ENCODE measurements around the gene TNNI3. TPM values are rescaled to one million over a fixed set of nuclear protein-coding genes. Genes with fewer than 3 reads are reported as not detected.
"Not testable (repeated sequence)": the region's sequence is repeated elsewhere in the genome, so short reads cannot be mapped to it uniquely, and the experiment has no call there.

TNNI3 gene
- total RNA-seq, 8 experiments from 2014 or later = 2.9 to 8.5 (median 3.2) TPM; not detected in 1

GRCh38 chr19:55179606-55180484, 22.3 kb upstream of the TNNI3 start, which contains the start of gene SYT5:
SYT5 (minus strand) TSS chr19:55180289; CDS start chr19:55179041, 1,248 bp downstream.
- peaks cover 11 to 15% of the 10 kb centered on the region in 2 donors for H3K4me1 ChIP-seq (replicated peaks in 1 of 2)
- peak within 1 kb of the TSS; percentile 47 to 67 (median 59) for H3K4me3 ChIP-seq
- in situ Hi-C loops (cut with MboI; ENCODE audit: low pct_unique_long_range_greater_than_20kb in 2 of 9, low sequenced_read_pairs in 9 of 9, unreplicated experiment in 9 of 9) = no loop called here
- peak within 1 kb of the TSS; percentile 86 to 89 for H3K27ac ChIP-seq
- ATAC-seq (replicated peaks in 6 of 8) = peak; percentile 47 to 70 (median 63)
- 0 to 18% (median 0%) methylated on average over 1 to 9 of the region's 68 CpGs; no CpG with 5 or more reads in 5 of the 10 experiments for WGBS, 10 experiments

DNA sequence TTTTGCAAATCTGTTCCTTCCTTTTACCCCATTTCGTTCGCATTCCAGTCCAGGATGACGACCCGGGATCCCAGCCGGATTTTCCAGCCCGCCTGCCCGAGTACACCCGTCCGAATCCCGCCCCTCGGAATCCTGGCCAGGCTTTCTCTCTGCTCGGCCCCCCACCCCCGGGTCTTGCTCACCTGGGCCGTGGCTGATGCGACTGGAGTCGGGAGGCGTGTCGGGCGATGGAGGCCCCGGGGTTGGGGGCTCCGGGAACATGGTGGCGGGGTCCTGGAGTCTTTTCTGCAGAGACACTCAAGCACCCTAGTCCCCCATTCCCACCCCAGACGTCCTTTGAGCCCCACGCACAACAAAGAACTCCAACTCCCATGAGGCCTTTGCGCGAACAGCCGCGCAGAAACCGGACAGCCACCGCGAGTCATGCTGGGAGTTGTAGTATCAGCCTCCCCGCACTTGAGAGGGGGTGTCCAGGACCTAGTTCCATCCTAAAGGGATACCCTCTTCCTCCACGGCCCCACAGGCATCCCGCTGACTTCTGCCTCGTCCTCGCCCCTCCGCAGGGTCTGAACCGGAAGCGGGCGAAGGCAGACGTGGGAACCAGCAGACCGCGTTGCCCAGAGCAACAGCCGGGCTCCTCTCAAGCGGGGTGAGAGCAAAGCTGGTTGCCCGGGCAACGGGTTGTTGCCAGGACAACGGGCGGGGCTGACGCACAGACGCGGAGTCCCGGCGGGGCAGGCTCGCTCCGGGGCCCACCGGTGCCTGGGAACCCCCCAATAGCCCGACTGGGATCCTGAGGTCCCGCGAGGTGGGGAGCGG, 21.5 kb upstream of the TNNI3 start:
- H3K27ac ChIP-seq = peak overlapping the region; percentile 86 to 89
- in situ Hi-C loops (cut with MboI; ENCODE audit: low pct_unique_long_range_greater_than_20kb in 2 of 9, low sequenced_read_pairs in 9 of 9, unreplicated experiment in 9 of 9) = no loop called here
- 2 to 80% (median 26%) methylated on average over 1 to 20 of the region's 61 CpGs; no CpG with 5 or more reads in 2 of the 10 experiments for WGBS, 10 experiments

GRCh38 chr19:55176076-55176475, 18.5 kb upstream of the TNNI3 start:
- 0 to 40% (median 11%) methylated on average over 1 to 2 of the region's 2 CpGs; no CpG with 5 or more reads in 6 of the 10 experiments for WGBS, 10 experiments
- no peak for ATAC-seq (replicated peaks in 6 of 8)
- Histone ChIP-seq H3K4me3 (no peak overlapping the region), H3K27ac (no peak overlapping the region), H3K4me1 (replicated peaks in 1 of 2) (peaks cover 22 to 23% of the 10 kb centered on the region in 2 donors)
- in situ Hi-C loops (cut with MboI; ENCODE audit: low pct_unique_long_range_greater_than_20kb in 2 of 9, low sequenced_read_pairs in 9 of 9, unreplicated experiment in 9 of 9) = no loop called here

More for the DNA sequence above, 21.5 kb upstream of the TNNI3 start:
- Histone ChIP-seq H3K4me3 (peak overlapping the region; percentile 47 to 67 (median 59)), H3K4me1 (replicated peaks in 1 of 2) (peaks cover 18% of the 10 kb centered on the region in 2 donors)
- ATAC-seq (replicated peaks in 6 of 8) = peak; percentile 63 to 83 (median 78)

DNA sequence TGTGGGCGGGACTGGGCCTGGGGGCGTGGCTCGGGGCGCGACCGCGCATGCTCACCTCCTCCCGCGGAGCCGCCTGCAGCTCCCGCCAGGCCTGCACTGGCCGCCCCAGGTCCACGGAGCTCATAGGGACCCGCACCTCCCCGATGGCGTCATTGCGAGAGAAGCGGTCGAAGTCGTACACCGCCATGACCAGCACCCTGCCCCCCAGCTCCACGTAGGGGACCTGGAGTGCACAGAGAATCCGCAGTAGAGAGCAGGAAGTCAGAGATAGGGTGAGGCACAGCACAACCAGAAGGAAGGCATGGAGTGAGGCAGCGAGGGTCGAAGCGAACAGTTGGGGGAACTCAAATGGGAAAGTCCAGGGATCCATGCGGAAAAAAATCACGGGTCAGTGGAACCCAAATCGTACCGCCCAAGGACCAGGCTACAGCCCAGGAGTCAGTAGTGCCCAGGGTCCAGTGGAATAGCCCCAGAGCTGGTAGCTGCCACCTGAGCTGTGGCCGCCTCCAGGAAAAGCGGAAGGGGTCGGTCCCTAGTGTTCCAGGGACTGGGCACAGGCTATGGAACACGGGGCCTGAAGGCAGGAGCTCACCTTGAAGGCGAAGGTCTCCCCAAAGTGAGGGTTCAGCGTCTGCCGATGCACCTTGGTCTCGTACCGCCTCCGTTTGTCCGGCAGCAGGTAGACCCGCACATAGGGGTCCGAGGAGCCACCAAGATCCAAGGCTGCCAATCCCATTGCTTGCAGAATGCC, 17.8 kb upstream of the TNNI3 start:
- in situ Hi-C loops (cut with MboI; ENCODE audit: low pct_unique_long_range_greater_than_20kb in 2 of 9, low sequenced_read_pairs in 9 of 9, unreplicated experiment in 9 of 9) = no loop called here
- no peak overlapping the region for H3K27ac ChIP-seq
- H3K4me1 ChIP-seq (replicated peaks in 1 of 2) = peaks cover 20% of the 10 kb centered on the region in 2 donors
- peak in 2 of 8 experiments; percentile 4 to 7 for ATAC-seq (replicated peaks in 6 of 8)
- no peak overlapping the region for H3K4me3 ChIP-seq
- 52 to 98% (median 73%) methylated on average over 2 to 11 of the region's 43 CpGs; no CpG with 5 or more reads in 3 of the 10 experiments for WGBS, 10 experiments

- ATAC-seq (replicated peaks in 6 of 8) = no peak
- peaks cover 17 to 18% of the 10 kb centered on the region in 2 donors for H3K4me1 ChIP-seq (replicated peaks in 1 of 2)
- in situ Hi-C loops (cut with MboI; ENCODE audit: low pct_unique_long_range_greater_than_20kb in 2 of 9, low sequenced_read_pairs in 9 of 9, unreplicated experiment in 9 of 9) = no loop called here
- H3K4me3 ChIP-seq = peak overlapping the region in 2 of 5 donors; percentile 11 to 28
- H3K27ac ChIP-seq = no peak overlapping the region
- WGBS, 10 experiments = 35 to 82% (median 63%) methylated on average over 2 to 4 of the region's 21 CpGs; no CpG with 5 or more reads in 4 of the 10 experiments
Observed at GRCh38 chr19:55174425-55175116, 17.0 kb upstream of the TNNI3 start.

DNA sequence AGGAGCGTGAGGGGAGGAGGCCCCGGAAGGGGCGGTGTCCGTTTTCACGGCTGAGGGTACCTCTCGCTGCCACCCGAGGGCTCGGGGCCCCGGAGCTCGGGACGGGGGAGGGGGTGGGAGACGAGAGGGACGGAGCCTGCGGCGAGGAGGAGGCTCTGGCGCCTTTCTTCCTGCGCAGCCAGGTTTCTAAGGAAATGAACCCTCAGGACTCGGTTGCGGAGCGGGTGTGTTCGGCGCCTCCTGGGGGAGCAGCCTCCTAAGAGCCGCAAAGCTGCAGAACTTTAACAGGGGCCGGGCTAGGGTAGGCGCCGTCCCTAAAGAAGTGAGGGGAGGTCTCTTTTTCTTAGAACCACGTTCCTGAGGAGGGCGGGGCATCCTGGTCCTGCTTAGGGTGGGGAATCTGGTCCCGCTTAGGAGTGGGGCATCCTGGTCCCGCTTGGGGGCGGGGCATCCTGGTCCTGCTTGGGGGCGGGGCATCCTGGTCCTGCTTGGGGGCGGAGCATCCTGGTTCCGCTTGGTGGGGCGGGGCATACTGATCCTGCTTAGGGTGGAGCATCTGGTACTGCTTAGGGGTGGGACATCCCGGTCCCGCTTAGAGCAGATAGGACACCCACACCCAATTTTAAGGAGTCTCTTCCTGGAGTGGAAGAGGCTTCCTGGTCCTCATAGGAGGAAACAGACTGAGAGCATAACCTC, 16.3 kb upstream of the TNNI3 start:
- ATAC-seq (replicated peaks in 6 of 8) = peak; percentile 45 to 77 (median 58)
- WGBS, 10 experiments = no CpG with 5 or more reads among the region's 37 CpGs

DNA sequence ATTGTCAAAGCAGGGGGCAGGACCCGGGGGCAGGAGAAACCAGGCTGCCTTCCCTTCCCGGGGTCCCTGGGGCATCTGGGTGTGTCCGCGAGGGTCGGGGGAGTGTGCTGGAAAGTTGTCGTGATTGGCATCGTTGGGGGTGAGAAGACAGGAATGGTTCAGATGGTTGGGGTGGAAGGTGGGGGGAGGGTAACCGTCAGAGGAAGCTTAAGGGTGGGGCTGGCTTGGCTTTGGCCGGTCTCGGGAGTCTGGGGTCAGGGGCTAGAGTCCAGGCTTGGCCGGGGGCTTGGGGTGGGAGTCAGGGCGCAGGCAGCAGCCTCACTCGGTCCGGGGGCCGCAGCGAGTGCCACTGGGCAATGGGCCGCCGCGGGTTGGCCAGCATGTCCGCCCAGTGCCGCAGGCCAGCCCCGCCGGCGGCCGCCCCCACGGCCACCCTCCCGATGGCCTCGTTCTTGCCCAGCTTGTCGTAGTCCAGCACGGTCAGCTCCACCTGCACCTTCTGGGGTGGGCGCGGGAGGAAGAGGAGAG, 15.7 kb upstream of the TNNI3 start:
- in situ Hi-C loops (cut with MboI; ENCODE audit: low pct_unique_long_range_greater_than_20kb in 2 of 9, low sequenced_read_pairs in 9 of 9, unreplicated experiment in 9 of 9) = no loop called here
- H3K4me3 ChIP-seq = peak overlapping the region in 4 of 5 donors; percentile 17 to 32 (median 23)
- WGBS, 10 experiments = no CpG with 5 or more reads among the region's 32 CpGs
- H3K27ac ChIP-seq = peak overlapping the region in 1 of 2 donors; percentile 32
- H3K4me1 ChIP-seq (replicated peaks in 1 of 2) = peaks cover 14 to 15% of the 10 kb centered on the region in 2 donors
- ATAC-seq (replicated peaks in 6 of 8) = peak in 3 of 8 experiments; percentile 1 to 8 (median 8)

More for the DNA sequence above, 16.3 kb upstream of the TNNI3 start:
- in situ Hi-C loops (cut with MboI; ENCODE audit: low pct_unique_long_range_greater_than_20kb in 2 of 9, low sequenced_read_pairs in 9 of 9, unreplicated experiment in 9 of 9) = no loop called here
- peak overlapping the region in 1 of 2 donors; percentile 32 for H3K27ac ChIP-seq
- peak overlapping the region in 4 of 5 donors; percentile 17 to 32 (median 23) for H3K4me3 ChIP-seq
- peaks cover 17 to 18% of the 10 kb centered on the region in 2 donors for H3K4me1 ChIP-seq (replicated peaks in 1 of 2)

DNA sequence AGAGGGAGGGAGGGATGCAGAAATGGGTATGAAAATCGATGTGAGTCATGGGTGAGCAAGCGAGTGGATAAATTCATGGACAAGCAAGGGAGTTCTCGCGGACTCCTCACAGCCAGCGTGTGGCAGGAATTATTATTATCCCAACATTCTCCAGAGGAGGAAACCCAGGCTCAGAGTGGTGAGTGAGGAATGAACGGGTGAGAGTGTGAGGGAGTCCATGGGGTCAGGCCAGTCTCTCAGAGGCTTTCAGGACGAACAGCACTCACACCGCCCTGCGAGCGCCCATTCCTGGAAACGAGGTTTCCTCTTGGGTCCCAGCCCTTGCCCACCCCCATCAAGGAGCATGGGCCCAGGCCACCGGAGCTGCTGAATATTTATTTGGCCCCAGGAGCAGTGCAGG, 15.2 kb upstream of the TNNI3 start:
- no peak overlapping the region for H3K27ac ChIP-seq
- peaks cover 13 to 14% of the 10 kb centered on the region in 2 donors for H3K4me1 ChIP-seq (replicated peaks in 1 of 2)
- in situ Hi-C loops (cut with MboI; ENCODE audit: low pct_unique_long_range_greater_than_20kb in 2 of 9, low sequenced_read_pairs in 9 of 9, unreplicated experiment in 9 of 9) = no loop called here
- WGBS, 10 experiments = 0 to 71% (median 19%) methylated on average over 1 to 5 of the region's 12 CpGs; no CpG with 5 or more reads in 1 of the 10 experiments
- peak overlapping the region in 1 of 5 donors; percentile 28 for H3K4me3 ChIP-seq
- peak; percentile 7 to 52 (median 20) for ATAC-seq (replicated peaks in 6 of 8)

- H3K27ac ChIP-seq; H3K4me3 ChIP-seq; in situ Hi-C loops (cut with MboI; ENCODE audit: low pct_unique_long_range_greater_than_20kb in 2 of 9, low sequenced_read_pairs in 9 of 9, unreplicated experiment in 9 of 9); ATAC-seq (replicated peaks in 6 of 8): not testable (repeated sequence)
- H3K4me1 ChIP-seq (replicated peaks in 1 of 2) = peaks cover 13 to 14% of the 10 kb centered on the region in 2 donors
- 25 to 83% (median 56%) methylated on average over 1 to 9 of the region's 9 CpGs for WGBS, 10 experiments
Observed at GRCh38 chr19:55172318-55172717, 14.8 kb upstream of the TNNI3 start.

- peaks cover 13 to 14% of the 10 kb centered on the region in 2 donors for H3K4me1 ChIP-seq (replicated peaks in 1 of 2)
- H3K4me3 ChIP-seq = no peak overlapping the region
- in situ Hi-C loops (cut with MboI; ENCODE audit: low pct_unique_long_range_greater_than_20kb in 2 of 9, low sequenced_read_pairs in 9 of 9, unreplicated experiment in 9 of 9) = no loop called here
- ATAC-seq (replicated peaks in 6 of 8) = no peak
- 41 to 100% (median 72%) methylated on average over 2 to 5 of the region's 5 CpGs for WGBS, 10 experiments
- H3K27ac ChIP-seq = no peak overlapping the region
Observed at GRCh38 chr19:55171440-55171839, 13.9 kb upstream of the TNNI3 start.

DNA sequence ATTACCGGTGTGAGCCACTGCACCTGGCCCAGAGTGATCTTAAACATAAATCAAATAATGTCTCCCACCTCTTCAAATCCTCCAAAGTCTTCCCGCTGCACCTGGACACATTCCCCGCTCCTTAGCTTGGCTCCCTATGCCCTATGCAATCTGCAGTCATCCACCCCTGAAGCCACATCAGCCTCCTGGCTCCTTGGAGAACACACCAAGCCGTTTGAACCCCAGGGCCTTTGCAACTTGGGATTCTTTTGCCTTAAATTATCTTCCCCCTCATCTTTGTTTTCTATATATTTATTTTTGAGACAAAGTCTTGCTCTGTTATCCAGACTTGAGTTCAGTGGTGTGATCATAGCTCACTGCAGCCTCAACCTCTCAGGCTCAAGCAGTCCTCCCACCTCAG, 11.6 kb upstream of the TNNI3 start:
- in situ Hi-C loops (cut with MboI; ENCODE audit: low pct_unique_long_range_greater_than_20kb in 2 of 9, low sequenced_read_pairs in 9 of 9, unreplicated experiment in 9 of 9) = no loop called here
- WGBS, 10 experiments = 20 to 75% (median 52%) methylated on average over 1 to 4 of the region's 4 CpGs; no CpG with 5 or more reads in 4 of the 10 experiments

More for the DNA sequence above, 11.6 kb upstream of the TNNI3 start:
- Histone ChIP-seq H3K4me1 (replicated peaks in 1 of 2) (peaks cover 5 to 11% of the 10 kb centered on the region in 2 donors), H3K4me3 (no peak overlapping the region), H3K27ac (no peak overlapping the region)
- no peak for ATAC-seq (replicated peaks in 6 of 8)

Data from motor neuron (in vitro differentiated cells).